ENCODE data around the gene RGS9BP. TPM values are rescaled to one million over a fixed set of nuclear protein-coding genes. Genes with fewer than 3 reads are reported as not detected.

RGS9BP gene
- total and polyA plus RNA-seq, 3 donors from 2014 or later, result 0.58 to 2.4 (median 0.94) TPM

GRCh38 chr19:32661318-32661717, 14.3 kb upstream of the RGS9BP start:
- DNase-seq, result no peak
- no peaks in the 10 kb centered on the region for H3K4me1 ChIP-seq
- H3K27ac ChIP-seq, result no peak overlapping the region
- TF ChIP-seq POLR2A (IDR thresholded peaks at IDR 0.05), result no peak
- TF ChIP-seq CTCF (IDR thresholded peaks at IDR 0.05), result no peak
- intact Hi-C loops (cut with DNase I; ENCODE audit: low total_unique reads), result no loop called here
- H3K9me3 ChIP-seq, result no peaks in the 10 kb centered on the region
- H3K4me3 ChIP-seq, result no peak overlapping the region
- H3K36me3 ChIP-seq (ENCODE audit: low read depth, missing control alignments), result no peaks in the 10 kb centered on the region
- WGBS, 2 donors, result 76 to 88% methylated on average over 7 of the region's 7 CpGs
- no peaks in the 10 kb centered on the region for H3K27me3 ChIP-seq

- TF ChIP-seq CTCF (IDR thresholded peaks at IDR 0.05) (no peak), POLR2A (IDR thresholded peaks at IDR 0.05) (no peak)
- no peaks in the 10 kb centered on the region for H3K27me3 ChIP-seq
- intact Hi-C loops (cut with DNase I; ENCODE audit: low total_unique reads), result no loop called here
- H3K4me3 ChIP-seq, result no peak overlapping the region
- WGBS, 2 donors, result 58 to 61% methylated on average over 3 of the region's 3 CpGs
- H3K27ac ChIP-seq, result no peak overlapping the region
- H3K36me3 ChIP-seq (ENCODE audit: low read depth, missing control alignments), result no peaks in the 10 kb centered on the region
- H3K4me1 ChIP-seq, result no peaks in the 10 kb centered on the region
- no peak for DNase-seq
- no peaks in the 10 kb centered on the region for H3K9me3 ChIP-seq
These were observed 13.5 kb upstream of the RGS9BP start for GRCh38 chr19:32662186-32662585.

DNA sequence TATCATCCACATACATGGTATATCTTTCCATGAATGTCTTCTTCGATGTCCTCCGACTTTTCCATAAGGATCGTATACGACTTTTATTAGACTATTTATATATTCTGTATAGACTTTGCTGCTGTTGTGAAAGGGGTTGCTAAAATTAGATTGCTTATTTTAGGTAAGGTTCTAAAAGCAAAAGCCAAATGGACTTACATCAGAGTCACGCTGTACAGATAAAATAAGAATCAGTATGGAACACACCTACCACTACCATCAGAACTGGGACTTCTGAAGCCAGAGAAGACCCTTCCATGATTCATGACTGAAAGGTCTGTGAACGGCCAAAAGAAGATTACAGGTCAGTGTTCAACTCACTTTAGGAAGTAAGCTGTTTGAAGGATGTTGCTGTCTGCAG, 9.6 kb upstream of the RGS9BP start:
- Histone ChIP-seq H3K36me3 (ENCODE audit: low read depth, missing control alignments) (no peaks in the 10 kb centered on the region), H3K27me3 (no peaks in the 10 kb centered on the region), H3K4me1 (no peaks in the 10 kb centered on the region), H3K9me3 (no peaks in the 10 kb centered on the region), H3K27ac (no peak overlapping the region), H3K4me3 (no peak overlapping the region)
- intact Hi-C loops (cut with DNase I; ENCODE audit: low total_unique reads), result no loop called here
- TF ChIP-seq POLR2A (IDR thresholded peaks at IDR 0.05), result no peak
- no peak for TF ChIP-seq CTCF (IDR thresholded peaks at IDR 0.05)
- WGBS, 2 donors, result 88 to 94% methylated on average over 6 of the region's 6 CpGs
- no peak for DNase-seq

DNA sequence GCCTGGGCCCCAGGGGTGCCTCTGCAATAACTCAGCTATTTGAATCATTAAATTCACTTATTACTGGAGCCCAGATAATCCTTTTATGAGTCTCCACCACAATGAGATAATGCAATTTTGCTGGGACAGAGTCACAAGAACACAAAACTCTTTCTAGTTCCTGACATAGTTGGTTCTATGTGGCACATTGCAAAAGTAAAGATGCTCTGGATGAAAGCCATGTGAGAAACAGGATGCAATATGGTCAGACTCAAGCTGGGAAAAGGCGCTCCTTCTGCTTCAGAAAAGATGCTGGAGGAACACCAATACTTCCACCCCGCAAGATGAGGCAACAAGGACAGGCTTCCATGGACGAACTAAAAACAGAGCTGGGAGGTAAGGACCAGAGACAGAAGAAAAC, 6.3 kb upstream of the RGS9BP start:
- TF ChIP-seq CTCF (IDR thresholded peaks at IDR 0.05), result no peak
- no peak for TF ChIP-seq POLR2A (IDR thresholded peaks at IDR 0.05)
- H3K9me3 ChIP-seq, result no peaks in the 10 kb centered on the region
- H3K36me3 ChIP-seq (ENCODE audit: low read depth, missing control alignments), result no peaks in the 10 kb centered on the region
- DNase-seq, result no peak
- peaks cover 5% of the 10 kb centered on the region for H3K4me1 ChIP-seq
- no peak overlapping the region for H3K27ac ChIP-seq
- H3K27me3 ChIP-seq, result no peaks in the 10 kb centered on the region
- H3K4me3 ChIP-seq, result no peak overlapping the region
- 91 to 94% methylated on average over 3 of the region's 3 CpGs for WGBS, 2 donors
- intact Hi-C loops (cut with DNase I; ENCODE audit: low total_unique reads), result no loop called here

DNA sequence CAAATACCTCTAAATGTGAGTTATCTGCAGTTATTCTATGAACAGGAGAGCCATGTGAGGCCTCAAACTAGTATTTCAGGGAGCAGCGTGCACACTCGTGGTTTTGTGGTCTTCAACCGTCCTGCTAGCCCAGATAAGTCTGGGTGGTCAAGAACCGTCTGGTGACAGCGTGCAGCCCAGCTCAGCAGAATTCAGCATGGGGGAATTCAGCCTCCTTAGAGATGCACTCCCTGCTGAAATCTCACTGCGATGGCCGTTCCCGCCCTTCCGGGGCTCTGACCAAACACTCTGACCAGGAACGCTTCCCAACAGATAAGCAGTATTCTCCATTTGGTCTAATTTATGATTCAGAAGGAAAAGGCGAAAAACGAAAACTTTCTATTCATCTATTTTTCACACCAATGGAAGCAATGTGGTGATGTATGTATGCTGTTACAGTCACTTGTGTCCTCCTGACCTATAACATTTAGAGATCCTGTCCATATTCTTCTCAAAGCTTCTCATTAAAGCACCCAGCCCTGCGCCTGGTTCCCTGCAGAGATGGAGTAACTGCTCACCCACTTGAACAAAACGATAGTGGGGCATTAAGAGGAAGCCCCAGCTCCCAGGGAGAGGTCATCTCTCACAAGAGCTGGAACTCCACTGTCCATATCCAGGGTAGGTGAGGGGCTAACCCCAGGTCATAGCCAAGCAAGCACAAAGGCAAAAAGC, 3.6 kb upstream of the RGS9BP start:
- H3K4me3 ChIP-seq, result no peak overlapping the region
- no peaks in the 10 kb centered on the region for H3K27me3 ChIP-seq
- H3K9me3 ChIP-seq, result no peaks in the 10 kb centered on the region
- intact Hi-C loops (cut with DNase I; ENCODE audit: low total_unique reads), result no loop called here
- H3K27ac ChIP-seq, result no peak overlapping the region
- 82 to 86% methylated on average over 12 to 14 of the region's 14 CpGs for WGBS, 2 donors
- H3K4me1 ChIP-seq, result peaks cover 6% of the 10 kb centered on the region
- H3K36me3 ChIP-seq (ENCODE audit: low read depth, missing control alignments), result no peaks in the 10 kb centered on the region
- DNase-seq, result no peak
- TF ChIP-seq CTCF (IDR thresholded peaks at IDR 0.05) (no peak), POLR2A (IDR thresholded peaks at IDR 0.05) (no peak)
